T-cell (primary cell): ENCODE data around the gene TRMT13. TPM values are rescaled to one million over a fixed set of nuclear protein-coding genes. Genes with fewer than 3 reads are reported as not detected.

Source experiments
- ATAC-seq, 4 experiments: fragments of 200-7000 bp in 3 of 4; fragments of 150-1000 bp in 1 of 4; cut with Tn5 transposase; replicated peaks in 1 of 4; 1 replicate in 3 of 4; 2 replicates in 1 of 4; pipeline ENCODE4 v1.10.0; 2021; ENCODE audit warnings: moderate library complexity in 3 of 4, mild to moderate bottlenecking in 2 of 4, moderate number of reproducible peaks in 1 of 4
- CTCF ChIA-PET, 2 donors: fragments of 300-600 bp; sonication (Branson Sonifier 250); formaldehyde crosslinking; loops; one replicate each; lab custom pipeline; 2022; ENCODE audit warnings: antibody characterized with exemption in 2 of 2; lab: Charles Lee
- POLR2A ChIA-PET, 2 donors: fragments of 300-600 bp; sonication (Branson Sonifier 250); formaldehyde crosslinking; loops; one replicate each; lab custom pipeline; 2022; ENCODE audit warnings: antibody characterized with exemption in 2 of 2; lab: Charles Lee
- DNase-seq, 35 experiments: peaks; one replicate each; pipeline versions ENCODE4 v3.0.0 to v3.0.0-alpha.2; 2013 to 2023
- H3K27ac ChIP-seq: one replicate; pipeline ENCODE4 v1.5.1; 2013; ENCODE audit warnings: low read length
- H3K27me3 ChIP-seq, 2 experiments: replicated peaks in 1 of 2; 1 replicate in 1 of 2; 2 replicates in 1 of 2; pipeline versions ENCODE4 v1.6.1 to v1.7.0; 2013; ENCODE audit warnings: low read length in 1 of 2, mixed read lengths in 1 of 2; ENCODE audit not compliant: control insufficient read depth in 2 of 2, insufficient read depth in 2 of 2; ENCODE audit errors: extremely low read depth in 1 of 2
- H3K36me3 ChIP-seq, 2 donors: 1 replicate in 1 of 2; 2 replicates in 1 of 2; pipeline versions ENCODE4 v1.6.1 to v1.7.0; 2013; ENCODE audit warnings: low read length in 1 of 2; ENCODE audit not compliant: control insufficient read depth in 2 of 2, insufficient read depth in 1 of 2; ENCODE audit errors: extremely low read depth in 1 of 2
- H3K4me1 ChIP-seq, 2 experiments: 1 replicate in 1 of 2; 2 replicates in 1 of 2; pipeline versions ENCODE4 v1.6.1 to v1.7.0; 2013; ENCODE audit warnings: low read length in 2 of 2, mixed read lengths in 1 of 2; ENCODE audit not compliant: insufficient read depth in 2 of 2, control insufficient read depth in 1 of 2; ENCODE audit errors: extremely low read depth in 1 of 2
- H3K4me3 ChIP-seq, 2 donors: 1 replicate in 1 of 2; 2 replicates in 1 of 2; pipeline versions ENCODE4 v1.5.1 to v1.7.0; 2013; ENCODE audit warnings: mild to moderate bottlenecking in 2 of 2, low read length in 1 of 2, moderate library complexity in 1 of 2; ENCODE audit not compliant: control insufficient read depth in 1 of 2; ENCODE audit errors: extremely low read depth in 1 of 2
- H3K9me3 ChIP-seq: 2 replicates; pipeline ENCODE4 v1.7.0; 2013
- H3K27ac Mint-ChIP-seq, 2 donors: one replicate each; pipeline ENCODE4 v1.8.0; 2020 to 2021; ENCODE audit warnings: mild to moderate bottlenecking in 2 of 2, mixed read lengths in 2 of 2
- H3K27me3 Mint-ChIP-seq, 2 donors: one replicate each; pipeline ENCODE4 v1.8.0; 2021 to 2022; ENCODE audit warnings: mixed read lengths in 2 of 2
- H3K36me3 Mint-ChIP-seq: one replicate; pipeline ENCODE4 v1.8.0; 2021; ENCODE audit warnings: mixed read lengths
- H3K4me1 Mint-ChIP-seq, 3 donors: one replicate each; pipeline ENCODE4 v1.8.0; 2020 to 2022; ENCODE audit warnings: mixed read lengths in 3 of 3, mild to moderate bottlenecking in 1 of 3
- H3K4me3 Mint-ChIP-seq, 3 donors: one replicate each; pipeline ENCODE4 v1.8.0; 2020 to 2022; ENCODE audit warnings: mild to moderate bottlenecking in 3 of 3, mixed read lengths in 3 of 3, moderate library complexity in 3 of 3
- H3K9me3 Mint-ChIP-seq, 3 donors: one replicate each; pipeline ENCODE4 v1.8.0; 2020 to 2022; ENCODE audit warnings: mixed read lengths in 3 of 3
- WGBS: methylation state at CpG from one replicate; pipeline ENCODE4 v1.1.5; 2013; ENCODE audit warnings: missing lambda C conversion rate; ENCODE audit not compliant: insufficient coverage; 5-methylcytosine and 5-hydroxymethylcytosine counted together
- total RNA-seq, 35 experiments: library from RNA in 6 of 35; stranded (reverse) in 6 of 35; fragments of 120-200 nt in 1 of 35; gene quantifications; one replicate each; pipeline versions ENCODE4 v1.2.1 to v1.2.4 and lab custom pipeline; 2013 to 2026

The TRMT13 gene
- total RNA-seq, 5 donors from 2014 or later (not counting 1 experiment from before 2014, with no cell fraction given) = 15.9 to 36.1 (median 33.0) TPM

DNA sequence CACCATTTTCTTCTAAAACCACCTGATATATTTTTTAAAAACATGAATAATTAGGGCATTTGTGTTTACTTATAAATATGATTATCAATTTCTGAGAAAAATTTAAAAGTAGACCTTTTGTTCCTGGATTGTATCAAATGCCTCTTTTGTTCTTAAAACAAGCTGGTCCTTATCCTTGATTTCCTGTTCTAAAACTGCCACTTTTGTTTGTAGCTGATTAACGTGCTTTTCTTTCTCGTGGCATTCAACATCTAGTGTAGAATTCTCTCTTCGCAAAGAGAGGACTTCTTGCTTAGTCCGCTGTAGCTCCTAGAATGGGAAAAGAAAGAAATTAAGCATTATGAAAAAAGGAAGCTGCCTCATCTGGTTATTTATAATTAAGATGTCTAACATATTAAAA lies 25.3 kb upstream of the TRMT13 start:
- CTCF ChIA-PET = interaction anchor here in 1 of 2 donors (0.6 kb wide), 1 partner anchor 1333 kb away, joined by 3 read pairs; no protein-coding TSS in a partner anchor
- Mint-ChIP-seq H3K4me1 (peaks cover 5 to 7% (median 5%) of the 10 kb centered on the region in 3 donors), H3K27me3 (no peaks in the 10 kb centered on the region), H3K27ac (no peak overlapping the region), H3K36me3 (peaks cover 27% of the 10 kb centered on the region), H3K9me3 (no peaks in the 10 kb centered on the region), H3K4me3 (no peak overlapping the region)
- WGBS = no CpG with 5 or more reads among the region's 4 CpGs
- Histone ChIP-seq H3K36me3 (peaks cover 0 to 25% of the 10 kb centered on the region in 2 donors), H3K4me3 (no peak overlapping the region), H3K27me3 (no peaks in the 10 kb centered on the region), H3K9me3 (no peaks in the 10 kb centered on the region), H3K27ac (no peak overlapping the region), H3K4me1 (peaks cover 0 to 5% of the 10 kb centered on the region in 2 experiments)
- no peak for DNase-seq
- no peak for ATAC-seq
- POLR2A ChIA-PET = interaction anchor here in 1 of 2 donors (0.8 kb wide), 1 partner anchor 26 kb away, joined by 6 read pairs; no protein-coding TSS in a partner anchor

DNA sequence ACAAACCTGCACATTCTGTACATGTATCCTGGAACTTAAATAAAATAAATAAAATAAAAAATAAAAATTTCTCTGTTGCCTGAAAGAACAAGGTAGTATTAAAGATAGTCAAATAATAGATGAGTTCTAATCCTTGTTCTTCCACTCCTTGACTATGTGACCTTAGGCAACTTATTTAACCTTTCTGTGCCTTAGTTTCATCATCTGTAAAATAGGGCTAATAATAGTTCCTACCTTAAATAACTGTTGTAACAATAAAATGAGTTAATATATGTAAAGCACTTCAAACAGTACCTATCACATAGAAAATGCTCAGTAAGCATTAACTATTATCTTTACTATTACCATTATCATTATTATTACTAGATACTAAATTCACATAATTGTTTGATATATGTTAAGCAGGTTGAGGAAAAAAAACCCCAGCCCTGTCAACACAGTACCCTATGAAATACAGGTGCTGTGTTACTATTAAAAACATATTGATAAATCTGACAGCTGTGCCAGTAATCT lies 23.4 kb upstream of the TRMT13 start:
- no peak overlapping the region for H3K27ac ChIP-seq
- ChIA-PET CTCF (no interaction called here), POLR2A (interaction anchor here in 1 of 2 donors (0.8 kb wide), 1 partner anchor 1298 kb away, joined by 5 read pairs; no protein-coding TSS in a partner anchor)
- no peak for ATAC-seq
- no peaks in the 10 kb centered on the region for H3K27me3 ChIP-seq
- Mint-ChIP-seq H3K9me3 (no peaks in the 10 kb centered on the region), H3K4me3 (no peak overlapping the region), H3K4me1 (peaks cover 5 to 7% (median 5%) of the 10 kb centered on the region in 3 donors), H3K36me3 (peaks cover 22% of the 10 kb centered on the region), H3K27ac (no peak overlapping the region), H3K27me3 (no peaks in the 10 kb centered on the region)
- no peak overlapping the region for H3K4me3 ChIP-seq
- peaks cover 0 to 5% of the 10 kb centered on the region in 2 experiments for H3K4me1 ChIP-seq
- peaks cover 0 to 11% of the 10 kb centered on the region in 2 donors for H3K36me3 ChIP-seq
- H3K9me3 ChIP-seq = no peaks in the 10 kb centered on the region
- no peak for DNase-seq

DNA sequence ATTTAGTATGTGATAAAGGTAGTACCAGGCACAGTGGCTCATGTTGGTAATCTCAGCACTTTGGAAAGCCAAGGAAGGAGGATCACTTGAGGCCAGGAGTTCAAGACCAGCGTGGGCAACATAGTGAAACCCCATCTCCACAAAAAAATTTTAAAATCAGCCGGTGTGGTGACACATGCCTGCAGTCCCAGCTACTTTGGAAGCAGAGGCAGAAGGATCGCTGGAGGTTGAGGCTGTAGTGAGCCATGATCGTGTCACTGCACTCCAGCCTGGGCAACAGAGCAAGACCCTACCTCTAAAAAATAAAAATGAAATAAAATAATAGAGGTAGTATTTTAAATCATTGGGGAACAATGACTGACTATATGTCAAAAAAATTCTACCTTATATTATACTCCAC lies 17.4 kb upstream of the TRMT13 start:
- Mint-ChIP-seq H3K9me3 (no peaks in the 10 kb centered on the region), H3K4me3 (no peak overlapping the region), H3K36me3 (peaks cover 24% of the 10 kb centered on the region), H3K4me1 (no peaks in the 10 kb centered on the region), H3K27me3 (no peaks in the 10 kb centered on the region), H3K27ac (no peak overlapping the region)
- WGBS = no CpG with 5 or more reads among the region's 4 CpGs
- Histone ChIP-seq H3K36me3 (peaks cover 4 to 6% of the 10 kb centered on the region in 2 donors), H3K27me3 (no peaks in the 10 kb centered on the region), H3K27ac (no peak overlapping the region), H3K4me3 (no peak overlapping the region), H3K9me3 (no peaks in the 10 kb centered on the region), H3K4me1 (no peaks in the 10 kb centered on the region)
- ChIA-PET POLR2A (no interaction called here), CTCF (no interaction called here)
- no peak for DNase-seq
- no peak for ATAC-seq

DNA sequence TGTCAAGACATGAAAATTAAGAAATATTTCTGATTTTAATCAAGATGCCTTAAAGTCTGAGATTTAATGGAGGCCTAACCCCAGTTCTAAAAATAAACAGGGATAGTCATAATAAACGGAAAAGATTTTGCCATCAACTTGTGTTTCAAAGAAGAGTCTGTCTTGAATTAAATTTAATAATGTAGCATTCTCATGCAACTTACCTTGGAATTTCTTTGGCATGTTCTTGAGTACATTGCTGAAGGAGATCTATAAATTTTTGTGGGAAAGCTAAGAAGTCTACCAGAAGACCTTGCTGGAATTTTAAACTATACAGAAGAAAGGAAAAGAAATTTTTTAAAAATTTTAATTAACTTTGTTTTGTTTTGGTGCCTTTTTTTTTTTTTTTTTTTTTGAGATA lies 10.8 kb upstream of the TRMT13 start:
- H3K36me3 ChIP-seq = peaks cover 6 to 8% of the 10 kb centered on the region in 2 donors
- H3K27ac ChIP-seq = no peak overlapping the region
- H3K9me3 ChIP-seq = no peaks in the 10 kb centered on the region
- H3K27me3 ChIP-seq = no peaks in the 10 kb centered on the region
- ATAC-seq (no peak), DNase-seq (no peak)
- ChIA-PET CTCF (no interaction called here), POLR2A (interaction anchor here in 1 of 2 donors (0.6 kb wide), 1 partner anchor 416 kb away, joined by 3 read pairs; the partner anchor contains the start of gene GPR88)
- H3K4me1 ChIP-seq = no peaks in the 10 kb centered on the region
- Mint-ChIP-seq H3K27ac (no peak overlapping the region), H3K4me1 (no peaks in the 10 kb centered on the region), H3K36me3 (peaks cover 23% of the 10 kb centered on the region), H3K9me3 (no peaks in the 10 kb centered on the region), H3K27me3 (no peaks in the 10 kb centered on the region), H3K4me3 (no peak overlapping the region)
- no CpG with 5 or more reads among the region's 1 CpG for WGBS
- no peak overlapping the region for H3K4me3 ChIP-seq

DNA sequence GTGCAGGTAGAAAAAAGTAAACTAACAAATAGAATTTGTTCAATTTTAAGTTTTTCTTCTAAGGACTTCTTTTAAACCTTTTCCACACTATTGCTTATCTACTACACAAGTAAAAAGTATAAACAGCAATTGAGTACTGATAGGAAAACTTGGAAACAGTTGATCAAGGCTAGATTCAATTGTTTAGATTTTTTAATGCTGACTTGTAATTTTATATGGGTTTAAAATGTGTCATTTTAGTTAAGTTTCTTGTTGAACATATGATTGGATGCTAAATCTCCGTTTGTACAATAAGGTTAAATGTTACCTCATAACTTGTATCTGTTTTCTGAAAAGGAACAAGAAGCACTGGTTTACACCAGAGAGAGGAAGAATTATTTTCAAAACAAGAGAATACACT lies 5.7 kb upstream of the TRMT13 start:
- no peak for ATAC-seq
- peaks cover 15% of the 10 kb centered on the region for H3K36me3 Mint-ChIP-seq
- no peak for DNase-seq
- no peaks in the 10 kb centered on the region for H3K27me3 Mint-ChIP-seq
- H3K4me1 ChIP-seq = peaks cover 2 to 6% of the 10 kb centered on the region in 2 experiments
- POLR2A ChIA-PET = interaction anchor here in 1 of 2 donors (0.6 kb wide), 1 partner anchor 385 kb away, joined by 4 read pairs; no protein-coding TSS in a partner anchor
- H3K9me3 ChIP-seq = no peaks in the 10 kb centered on the region
- no peak overlapping the region for H3K4me3 Mint-ChIP-seq
- H3K4me3 ChIP-seq = no peak overlapping the region
- no peak overlapping the region for H3K27ac Mint-ChIP-seq
- no peak overlapping the region for H3K27ac ChIP-seq
- H3K4me1 Mint-ChIP-seq = peaks cover 9 to 15% (median 9%) of the 10 kb centered on the region in 3 donors
- no peaks in the 10 kb centered on the region for H3K9me3 Mint-ChIP-seq
- CTCF ChIA-PET = no interaction called here
- H3K27me3 ChIP-seq = no peaks in the 10 kb centered on the region
- WGBS = no CpG with 5 or more reads among the region's 1 CpG
- H3K36me3 ChIP-seq = peaks cover 0 to 4% of the 10 kb centered on the region in 2 donors

DNA sequence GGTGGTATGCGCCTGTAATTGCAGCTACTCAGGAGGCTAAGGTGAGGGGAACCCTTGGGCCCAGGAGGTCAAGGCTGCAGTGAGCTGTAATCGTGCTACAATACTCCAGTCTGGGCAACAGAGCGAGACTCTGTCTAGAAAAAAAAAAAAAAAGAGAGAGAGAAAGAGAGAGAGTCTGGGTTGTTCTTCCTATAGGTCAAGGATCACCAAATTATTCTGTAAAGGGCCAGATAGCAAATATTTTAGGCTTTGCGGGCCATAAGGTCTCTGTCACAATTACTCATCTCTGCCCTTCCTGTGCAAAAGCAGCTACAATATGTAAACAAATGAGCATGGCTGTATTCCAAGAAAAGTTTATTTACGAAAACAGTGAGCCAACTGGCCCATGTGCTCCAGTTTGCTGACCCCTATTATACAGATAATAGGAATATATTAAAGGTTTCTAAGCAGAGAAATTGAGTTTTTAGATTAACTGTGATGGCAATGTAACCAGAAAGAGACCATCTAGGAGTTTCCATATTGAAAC lies 2.3 kb upstream of the TRMT13 start:
- peaks cover 30 to 40% (median 38%) of the 10 kb centered on the region in 3 donors for H3K4me1 Mint-ChIP-seq
- DNase-seq (no peak), ATAC-seq (no peak)
- no peak overlapping the region for H3K4me3 Mint-ChIP-seq
- no peaks in the 10 kb centered on the region for H3K27me3 Mint-ChIP-seq
- no peaks in the 10 kb centered on the region for H3K36me3 ChIP-seq
- ChIA-PET POLR2A (interaction anchor here in 1 of 2 donors (0.6 to 0.9 kb wide), 3 partner anchors 83 to 1206 kb away, joined by 3 to 6 read pairs (median 3); no protein-coding TSS in a partner anchor), CTCF (interaction anchor here in 1 of 2 donors (0.8 kb wide), 1 partner anchor 301 kb away, joined by 3 read pairs; no protein-coding TSS in a partner anchor)
- no peaks in the 10 kb centered on the region for H3K9me3 Mint-ChIP-seq
- peaks cover 12 to 15% of the 10 kb centered on the region in 2 experiments for H3K4me1 ChIP-seq
- WGBS = 100% methylated on average over 1 of the region's 5 CpGs
- H3K27ac Mint-ChIP-seq = no peak overlapping the region
- no peak overlapping the region for H3K4me3 ChIP-seq
- H3K27ac ChIP-seq = no peak overlapping the region
- no peaks in the 10 kb centered on the region for H3K27me3 ChIP-seq
- no peaks in the 10 kb centered on the region for H3K9me3 ChIP-seq
- peaks cover 4% of the 10 kb centered on the region for H3K36me3 Mint-ChIP-seq
